NCI-H1694 (cell line): ENCODE results near the gene THSD4.

ENCODE experiments used
- DNase-seq: peaks from one replicate; lab custom pipeline; 2025; lab: John Stamatoyannopoulos, UW

THSD4 gene

DNA sequence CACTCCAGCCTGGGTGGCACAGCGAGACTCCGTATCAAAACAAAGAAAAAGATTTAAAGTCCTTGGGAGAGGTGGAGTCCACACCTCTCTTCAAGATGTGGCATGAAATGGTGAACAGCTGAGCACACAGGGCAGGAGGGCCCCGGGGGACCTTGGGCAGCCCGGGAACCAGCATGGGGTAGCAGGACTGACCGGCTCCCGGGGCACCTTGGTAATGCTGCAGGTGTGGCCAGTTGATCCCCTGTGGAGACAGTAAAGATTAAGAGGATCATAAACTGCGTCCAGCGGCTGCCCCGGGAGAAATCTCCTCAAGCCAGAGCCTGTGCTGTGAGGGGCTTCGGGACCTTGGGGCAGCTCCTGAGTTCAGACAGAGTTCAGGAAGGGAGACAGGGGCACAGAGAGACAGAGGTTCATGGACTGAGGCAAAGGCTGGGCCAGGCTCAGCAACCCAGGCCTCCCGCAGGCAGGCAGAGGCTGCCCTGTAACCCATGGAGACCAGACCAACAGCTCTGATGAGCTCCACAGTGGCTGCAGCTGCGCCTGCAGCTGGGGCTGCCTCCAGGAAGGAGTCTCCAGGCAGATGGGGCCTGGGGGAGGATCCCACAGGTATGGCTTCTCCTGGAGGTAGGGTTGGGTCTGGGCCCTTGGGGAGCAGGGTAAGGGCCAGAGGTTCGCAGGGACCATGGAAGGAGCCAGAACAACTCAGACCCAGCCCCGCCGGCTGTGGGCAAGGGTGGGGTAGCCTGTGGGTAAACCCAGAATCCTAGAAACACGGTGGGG, 695.2 kb downstream of the THSD4 start, which contains the start of gene NR2E3:
Gene NR2E3, plus strand, starts transcription at position 299 of the 780 bp plus-strand sequence. Its CDS starts 190 bp downstream, at position 489.
- no peak for DNase-seq

DNA sequence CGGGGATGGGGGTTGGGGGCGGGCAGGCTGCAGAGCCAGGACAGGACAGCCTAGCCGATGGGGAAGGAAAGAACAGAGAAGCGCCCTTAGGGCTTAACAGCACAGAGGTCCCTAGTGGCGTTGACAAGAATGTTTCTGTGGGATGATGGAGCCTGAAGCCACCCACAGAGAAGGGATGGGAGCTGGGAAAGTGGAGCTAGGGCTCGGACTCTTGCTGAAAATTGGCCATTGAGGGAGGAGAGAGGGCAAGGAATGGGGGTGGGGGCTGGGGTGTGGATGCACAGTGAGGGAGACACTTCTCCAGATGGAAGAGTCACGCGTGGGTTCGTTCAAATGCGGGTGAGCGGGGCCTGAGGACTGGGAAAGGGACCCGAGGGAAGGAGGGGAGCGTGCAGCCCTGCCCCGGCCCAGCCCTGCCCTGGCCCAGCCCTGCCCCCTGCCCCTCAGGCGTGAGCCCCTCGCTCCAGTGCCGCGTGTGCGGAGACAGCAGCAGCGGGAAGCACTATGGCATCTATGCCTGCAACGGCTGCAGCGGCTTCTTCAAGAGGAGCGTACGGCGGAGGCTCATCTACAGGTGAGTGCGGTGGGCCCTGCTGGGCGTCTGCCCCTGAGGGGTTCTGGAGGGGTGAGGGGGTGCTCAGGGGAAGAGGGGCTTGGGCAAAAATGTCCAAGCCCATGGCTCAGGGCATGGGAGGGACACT, 695.9 kb downstream of the THSD4 start:
- DNase-seq = no peak

DNA sequence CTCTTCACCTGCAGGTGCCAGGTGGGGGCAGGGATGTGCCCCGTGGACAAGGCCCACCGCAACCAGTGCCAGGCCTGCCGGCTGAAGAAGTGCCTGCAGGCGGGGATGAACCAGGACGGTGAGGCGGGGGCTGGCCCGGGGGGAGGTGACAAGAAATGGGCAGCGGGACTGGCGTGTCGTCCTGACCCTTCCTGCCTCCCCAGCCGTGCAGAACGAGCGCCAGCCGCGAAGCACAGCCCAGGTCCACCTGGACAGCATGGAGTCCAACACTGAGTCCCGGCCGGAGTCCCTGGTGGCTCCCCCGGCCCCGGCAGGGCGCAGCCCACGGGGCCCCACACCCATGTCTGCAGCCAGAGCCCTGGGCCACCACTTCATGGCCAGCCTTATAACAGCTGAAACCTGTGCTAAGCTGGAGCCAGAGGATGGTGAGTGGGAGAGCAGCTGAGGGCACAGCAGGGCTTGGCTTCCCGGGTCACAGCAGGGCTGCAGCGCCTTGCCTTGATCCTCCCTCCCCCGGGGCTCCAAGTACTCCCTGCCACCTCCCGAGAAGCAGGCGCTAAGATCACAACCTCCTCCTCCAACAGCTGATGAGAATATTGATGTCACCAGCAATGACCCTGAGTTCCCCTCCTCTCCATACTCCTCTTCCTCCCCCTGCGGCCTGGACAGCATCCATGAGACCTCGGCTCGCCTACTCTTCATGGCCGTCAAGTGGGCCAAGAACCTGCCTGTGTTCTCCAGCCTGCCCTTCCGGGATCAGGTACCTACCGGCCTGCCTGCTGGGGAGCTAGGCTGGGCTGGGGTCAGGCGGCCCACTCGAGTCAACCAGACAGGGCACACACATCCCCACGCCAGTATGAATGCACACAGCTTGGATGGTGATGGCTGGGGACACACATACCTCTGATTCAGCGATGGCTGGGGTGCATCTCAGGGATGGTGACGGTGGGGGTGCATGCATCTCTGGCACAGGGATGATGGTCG, 696.8 kb downstream of the THSD4 start:
- DNase-seq = no peak

DNA sequence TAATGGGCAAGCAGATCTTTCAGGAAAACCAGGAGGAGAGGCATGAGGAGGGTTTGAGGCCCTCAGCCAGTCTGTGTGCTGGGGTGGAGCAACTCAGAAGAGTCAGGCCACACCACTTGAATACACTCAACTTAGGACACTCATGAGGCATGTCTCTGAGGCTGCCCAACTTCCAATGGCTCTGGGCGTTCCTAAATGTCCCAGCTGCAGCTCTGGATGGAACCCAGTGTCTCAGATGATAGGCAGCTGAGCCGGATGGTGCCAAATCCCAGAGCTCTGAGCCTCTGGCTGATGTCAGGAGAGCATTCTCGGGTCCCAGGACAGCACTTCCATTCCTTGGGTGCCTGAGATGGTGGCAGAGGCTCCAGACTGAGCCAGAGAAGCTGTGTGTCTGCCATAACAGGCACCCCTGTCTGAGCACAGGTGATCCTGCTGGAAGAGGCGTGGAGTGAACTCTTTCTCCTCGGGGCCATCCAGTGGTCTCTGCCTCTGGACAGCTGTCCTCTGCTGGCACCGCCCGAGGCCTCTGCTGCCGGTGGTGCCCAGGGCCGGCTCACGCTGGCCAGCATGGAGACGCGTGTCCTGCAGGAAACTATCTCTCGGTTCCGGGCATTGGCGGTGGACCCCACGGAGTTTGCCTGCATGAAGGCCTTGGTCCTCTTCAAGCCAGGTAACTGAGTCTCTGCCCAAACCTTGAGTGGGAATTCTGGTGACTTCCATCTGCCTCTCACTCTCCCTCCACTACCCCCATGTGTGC, 697.9 kb downstream of the THSD4 start:
- DNase-seq = no peak

DNA sequence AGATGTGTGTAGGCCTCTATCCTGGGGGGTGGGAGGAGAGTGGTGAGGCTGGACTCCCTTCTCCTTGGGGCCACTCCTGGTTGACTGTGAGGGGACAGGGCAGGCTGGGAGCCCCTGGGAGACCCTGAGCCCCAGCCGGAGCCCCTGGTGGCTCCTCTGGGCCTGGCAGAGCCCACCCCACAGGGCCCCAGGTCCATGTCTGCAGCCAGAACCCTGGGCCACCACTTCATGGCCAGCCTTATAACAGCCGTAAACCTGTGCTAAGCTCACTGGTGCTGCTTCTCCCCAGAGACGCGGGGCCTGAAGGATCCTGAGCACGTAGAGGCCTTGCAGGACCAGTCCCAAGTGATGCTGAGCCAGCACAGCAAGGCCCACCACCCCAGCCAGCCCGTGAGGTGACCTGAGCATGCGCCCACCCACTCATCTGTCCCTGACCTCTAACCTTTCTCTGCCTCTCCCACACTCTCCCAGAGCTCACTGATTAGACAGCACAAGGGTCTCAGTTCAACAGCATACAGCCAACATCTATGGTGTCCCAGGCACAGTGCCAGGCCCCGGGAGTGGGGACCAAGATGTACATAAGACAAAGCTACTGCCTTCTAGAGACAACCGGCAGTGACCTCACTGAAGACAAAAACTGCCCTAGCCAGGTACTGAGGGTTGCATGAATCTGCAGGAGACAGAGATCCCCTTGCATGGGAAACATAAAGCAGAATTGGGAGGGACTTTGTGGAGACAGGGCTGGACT, 698.6 kb downstream of the THSD4 start:
- DNase-seq = no peak

DNA sequence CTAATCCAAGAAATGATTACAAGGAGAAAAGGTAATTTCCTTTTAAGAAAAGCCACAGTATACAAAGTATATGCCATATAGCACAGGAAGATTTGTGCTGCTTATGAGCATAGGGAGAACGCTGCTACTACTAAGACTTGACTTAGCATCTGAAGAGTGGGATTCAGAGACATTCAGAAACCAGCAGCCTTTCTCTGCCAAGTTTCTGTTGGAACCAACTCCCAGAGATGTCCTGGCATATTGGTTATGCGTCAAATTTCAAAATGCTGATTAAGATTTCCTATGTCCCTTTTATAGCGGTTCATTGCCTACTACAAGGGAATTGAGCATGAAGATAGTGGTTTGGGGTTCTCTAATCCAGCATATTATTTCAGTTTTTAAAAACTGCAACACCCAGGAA, 700.0 kb downstream of the THSD4 start:
- no peak for DNase-seq

DNA sequence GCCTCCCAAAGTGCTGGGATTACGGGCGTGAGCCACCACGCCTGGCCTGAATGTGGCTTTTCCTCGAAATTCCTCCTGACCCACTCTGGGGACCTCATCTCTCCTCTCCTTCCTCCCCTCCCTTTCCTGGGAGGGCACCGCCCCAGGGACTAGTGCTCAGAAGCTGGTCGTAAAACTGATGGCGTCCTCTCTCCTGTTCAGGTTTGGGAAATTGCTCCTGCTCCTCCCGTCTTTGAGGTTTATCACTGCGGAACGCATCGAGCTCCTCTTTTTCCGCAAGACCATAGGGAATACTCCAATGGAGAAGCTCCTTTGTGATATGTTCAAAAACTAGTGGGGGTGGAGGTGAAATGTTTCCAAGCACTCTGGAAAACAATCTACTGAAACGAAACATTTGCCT, 702.1 kb downstream of the THSD4 start:
- DNase-seq = no peak

DNA sequence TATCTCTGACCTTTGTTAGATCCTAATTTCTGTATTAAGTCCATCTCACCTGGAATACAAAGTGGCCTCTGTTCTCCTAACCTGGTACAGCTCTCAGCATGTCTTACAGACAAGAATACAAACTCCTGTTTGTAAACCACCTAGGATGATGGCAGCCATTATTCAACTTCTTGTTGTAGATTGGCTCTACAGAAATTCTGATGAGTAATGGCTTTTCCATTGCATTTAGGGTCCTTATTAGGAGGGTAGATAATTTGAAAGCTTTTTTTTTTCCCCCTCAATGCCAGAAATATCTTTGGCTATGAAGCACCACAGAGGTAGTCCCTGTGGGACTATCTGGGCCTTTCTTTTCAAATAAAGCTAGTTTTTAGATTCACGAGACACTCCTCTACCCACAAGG, 704.9 kb downstream of the THSD4 start:
- no peak for DNase-seq

DNA sequence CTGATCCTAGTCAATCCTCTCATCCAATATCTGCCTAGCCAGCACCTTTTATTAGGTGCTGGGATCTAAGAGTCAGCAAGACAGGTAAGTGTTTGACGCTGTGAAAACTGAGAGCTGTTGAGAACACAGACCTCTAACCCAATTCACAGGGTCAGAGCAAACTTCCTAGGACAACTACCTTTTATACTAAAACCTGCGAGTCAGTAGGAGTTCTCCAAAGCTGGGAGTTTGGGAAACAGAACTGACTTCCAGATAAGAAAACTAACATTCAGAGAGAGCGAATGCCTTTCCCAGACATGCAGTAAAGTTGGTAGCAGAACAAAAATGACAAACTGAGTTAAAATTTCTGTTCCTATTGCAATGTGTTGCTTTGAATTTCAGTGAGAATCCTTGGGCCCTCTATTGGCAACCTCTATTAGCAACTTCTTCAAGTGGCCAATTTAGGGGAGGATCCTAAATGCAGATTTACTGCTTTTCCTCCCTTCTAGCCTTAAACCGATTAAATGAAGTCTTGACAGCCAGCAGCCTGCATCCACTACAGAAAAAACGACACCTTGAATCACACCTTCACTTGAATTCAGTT, 706.4 kb downstream of the THSD4 start:
- no peak for DNase-seq

DNA sequence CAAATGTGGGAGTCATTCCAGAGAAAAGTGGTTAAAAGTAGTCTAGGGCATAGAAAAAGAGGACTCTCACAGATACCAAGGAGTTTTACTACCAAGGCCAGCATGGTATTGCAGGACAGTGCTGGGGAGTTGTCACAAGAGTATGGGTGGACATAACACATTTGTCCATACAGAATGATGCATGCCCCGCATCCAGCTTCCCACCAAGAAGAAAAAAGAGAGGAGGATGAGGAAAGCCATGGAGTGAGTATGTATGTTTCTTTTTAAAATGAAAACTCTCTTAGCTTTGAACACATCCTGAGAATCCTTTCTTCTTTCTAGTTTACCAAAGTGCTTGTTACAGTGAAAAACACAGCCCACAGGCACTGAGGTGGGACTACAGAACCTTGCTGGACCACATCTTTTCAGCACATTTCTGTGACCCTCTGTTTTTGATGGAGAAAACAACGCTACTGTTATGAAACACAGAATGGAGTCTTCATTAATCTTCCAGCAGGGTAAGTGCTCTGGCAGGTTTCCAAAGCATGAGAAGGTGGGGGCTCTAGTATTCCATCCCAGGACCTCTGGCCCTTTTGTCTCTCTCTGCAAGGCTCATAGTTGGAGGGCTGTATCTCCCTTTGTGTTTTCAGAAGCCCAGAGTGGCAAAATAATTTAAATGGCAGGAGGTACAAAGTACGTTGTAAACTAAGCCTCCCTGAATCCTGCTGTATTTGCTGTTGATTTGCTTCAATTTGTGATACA, 707.8 kb downstream of the THSD4 start:
- DNase-seq = no peak

DNA sequence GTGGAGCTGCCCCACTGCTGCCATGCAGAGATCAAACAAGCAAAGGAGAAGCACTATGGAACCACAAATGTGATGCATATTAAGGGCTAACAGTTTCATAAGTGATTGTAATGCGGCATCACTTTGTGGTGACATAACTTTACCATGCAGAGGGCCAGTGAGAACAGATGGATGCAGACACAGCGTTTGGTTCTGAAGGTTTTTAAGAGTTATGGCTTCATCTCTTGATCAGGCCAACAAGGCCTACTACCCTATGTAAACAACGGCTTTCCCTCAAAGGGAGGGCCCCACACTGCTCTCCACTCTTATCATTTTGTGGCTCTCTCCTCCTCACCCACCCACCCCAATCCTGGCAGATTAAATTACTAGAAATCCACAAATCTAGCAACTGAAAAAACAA, 708.5 kb downstream of the THSD4 start:
- DNase-seq = no peak

DNA sequence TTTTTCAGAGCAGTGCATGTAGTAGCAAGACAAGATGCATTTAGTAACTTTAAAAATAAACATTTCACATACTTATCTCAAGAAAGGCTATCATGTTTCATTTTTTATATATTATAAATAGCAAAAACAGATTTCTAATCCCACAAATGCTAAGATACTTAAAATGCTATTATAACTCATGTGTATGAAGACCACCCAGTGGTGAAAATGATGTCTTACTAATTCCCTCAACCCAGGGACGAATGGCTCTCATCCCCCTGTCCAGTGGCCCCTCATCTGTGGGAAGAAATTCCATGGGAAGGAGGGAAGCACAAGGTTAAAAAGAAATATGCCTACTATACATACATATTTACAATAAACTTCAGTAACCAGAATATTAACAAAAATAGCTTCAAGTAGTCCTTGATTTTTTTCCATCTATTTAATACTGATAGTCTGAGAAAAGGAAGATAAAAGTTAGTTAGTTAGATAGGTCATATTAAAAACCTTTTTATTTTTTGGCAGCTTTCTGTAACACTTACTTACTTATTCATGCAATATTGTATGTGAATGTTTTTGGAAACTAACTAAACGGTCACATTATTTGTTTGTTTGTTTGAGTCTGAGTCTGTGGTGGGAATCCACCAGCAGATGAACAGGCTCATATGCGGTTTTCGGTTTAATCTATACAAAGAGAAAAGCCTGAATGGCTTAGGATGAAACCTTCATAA, 709.9 kb downstream of the THSD4 start:
- no peak for DNase-seq

DNA sequence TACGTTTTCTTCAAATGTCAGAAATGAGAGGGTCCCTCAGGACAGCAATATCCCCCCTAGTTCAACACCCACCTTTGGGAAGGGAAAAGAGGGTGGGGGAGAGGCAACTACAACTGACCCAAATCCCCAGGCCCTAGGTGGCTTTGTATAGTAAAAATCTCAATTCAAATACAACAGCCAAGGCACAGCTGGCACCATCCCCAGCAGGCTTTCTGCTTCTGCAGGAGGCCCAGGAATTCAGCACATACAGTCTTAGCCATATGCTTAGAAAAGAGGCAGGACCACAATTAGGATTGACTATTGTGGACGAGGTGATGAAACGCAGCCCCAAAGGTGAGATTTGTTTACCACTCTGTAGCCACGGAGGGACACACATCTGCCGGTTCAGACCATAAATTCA, 710.9 kb downstream of the THSD4 start:
- no peak for DNase-seq

DNA sequence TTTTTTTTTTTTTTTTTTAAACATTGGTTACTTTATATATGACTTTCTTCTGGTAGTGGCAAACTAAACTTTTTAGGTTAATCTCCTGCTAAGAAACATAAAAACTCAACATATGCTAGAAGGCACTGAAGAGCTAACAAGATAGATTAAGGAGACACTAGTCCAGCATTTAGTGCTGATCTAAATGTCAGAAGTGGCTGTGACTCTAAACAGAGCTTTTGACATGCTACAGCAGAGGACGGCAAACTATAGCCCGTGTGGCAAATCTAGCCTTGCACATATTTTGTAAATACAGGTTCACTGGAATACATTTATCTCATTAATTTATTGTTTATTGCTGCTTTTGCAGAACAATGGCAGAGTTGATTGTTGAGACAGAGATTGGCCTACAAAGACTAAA, 715.7 kb downstream of the THSD4 start:
- no peak for DNase-seq
